ENCODE results near the gene PRSS33. TPM values are rescaled to one million over a fixed set of nuclear protein-coding genes. Genes with fewer than 3 reads are reported as not detected.

The PRSS33 gene
- total and polyA plus RNA-seq, 9 of the 15 experiments (the other 6 are each of a cell fraction or from before 2014, with no cell fraction given): not detected

- no peak for TF ChIP-seq RERE (CRISPR knock-in tag; IDR thresholded peaks at IDR 0.05; ENCODE audit: borderline replicate concordance)
- no peak for TF ChIP-seq SRSF1 (IDR thresholded peaks at IDR 0.05; ENCODE audit: low read depth, low read length)
- TF ChIP-seq JUND (IDR thresholded peaks at IDR 0.05; ENCODE audit: borderline replicate concordance, low read depth, low read length): peak; percentile 32
- peak; percentile 28; the same call in 2 of the 3 replicates for TF ChIP-seq JUND (tag; IDR thresholded peaks at IDR 0.05; ENCODE audit: borderline replicate concordance, low read depth, low read length)
- TF ChIP-seq PRMT5 (CRISPR knock-in tag; IDR thresholded peaks at IDR 0.05): no peak
- peak; percentile 48; the same call in 1 of the 2 replicates for TF ChIP-seq NR2C2 (CRISPR knock-in tag; IDR thresholded peaks at IDR 0.05)
- peak; percentile 94 for TF ChIP-seq NR2C2 (tag; IDR thresholded peaks at IDR 0.05)
- TF ChIP-seq VEZF1 (CRISPR knock-in tag; IDR thresholded peaks at IDR 0.05): no peak
- TF ChIP-seq KLF6 (CRISPR knock-in tag; IDR thresholded peaks at IDR 0.05; ENCODE audit: borderline replicate concordance): peak; percentile 76; the same call in 1 of the 2 replicates
- TF ChIP-seq KLF1 (tag; IDR thresholded peaks at IDR 0.05): peak; percentile 75; the same call in 1 of the 2 replicates
- TF ChIP-seq ZBED1 (IDR thresholded peaks at IDR 0.05): no peak
- TF ChIP-seq JUNB (CRISPR knock-in tag; conservative IDR thresholded peaks at IDR 0.05): no peak
- TF ChIP-seq HOMEZ (CRISPR knock-in tag; IDR thresholded peaks at IDR 0.05): no peak
- TF ChIP-seq CBX2 (IDR thresholded peaks at IDR 0.05; ENCODE audit: insufficient read depth, low read length, poor library complexity, severe bottlenecking): no peak
- no peak for TF ChIP-seq ZNF511 (CRISPR knock-in tag; IDR thresholded peaks at IDR 0.05)
- peak; percentile 53; the same call in 1 of the 2 replicates for TF ChIP-seq ZNF583 (CRISPR knock-in tag; IDR thresholded peaks at IDR 0.05)
- no peak for TF ChIP-seq THRAP3 (IDR thresholded peaks at IDR 0.05; ENCODE audit: borderline replicate concordance)
- TF ChIP-seq ZNF133 (CRISPR knock-in tag; IDR thresholded peaks at IDR 0.05): no peak
Measured at GRCh38 chr16:2752035-2752849, 35.1 kb downstream of the PRSS33 start, which contains the start of gene SRRM2 (continued).

Measured in K562 (cell line).